Ovary (tissue), 3 donors: Measurements from ENCODE around the gene COQ9.

Source experiments
- EP300 ChIP-seq: sonication (generic); formaldehyde crosslinking; IDR thresholded peaks from one replicate; pipeline ENCODE4 v1.6.1; 2017; ENCODE audit warnings: antibody characterized with exemption
- POLR2A ChIP-seq: fragments of 450-650 bp; IDR thresholded peaks from one replicate; pipeline ENCODE4 v1.6.1; 2017; ENCODE audit warnings: antibody characterized with exemption, mild to moderate bottlenecking, moderate library complexity
- TF ChIP-seq, protein P1 (sequence below), 3 donors: fragments of 450-650 bp in 2 of 3; fragments of 200-600 bp in 1 of 3; IDR thresholded peaks; one replicate each; pipeline versions ENCODE4 v1.5.1 to v1.8.0; 2016 to 2022; ENCODE audit warnings: antibody characterized with exemption in 3 of 3, mild to moderate bottlenecking in 1 of 3
- donor health status: DM: no; HTN: no; CAD: no.

DNA sequence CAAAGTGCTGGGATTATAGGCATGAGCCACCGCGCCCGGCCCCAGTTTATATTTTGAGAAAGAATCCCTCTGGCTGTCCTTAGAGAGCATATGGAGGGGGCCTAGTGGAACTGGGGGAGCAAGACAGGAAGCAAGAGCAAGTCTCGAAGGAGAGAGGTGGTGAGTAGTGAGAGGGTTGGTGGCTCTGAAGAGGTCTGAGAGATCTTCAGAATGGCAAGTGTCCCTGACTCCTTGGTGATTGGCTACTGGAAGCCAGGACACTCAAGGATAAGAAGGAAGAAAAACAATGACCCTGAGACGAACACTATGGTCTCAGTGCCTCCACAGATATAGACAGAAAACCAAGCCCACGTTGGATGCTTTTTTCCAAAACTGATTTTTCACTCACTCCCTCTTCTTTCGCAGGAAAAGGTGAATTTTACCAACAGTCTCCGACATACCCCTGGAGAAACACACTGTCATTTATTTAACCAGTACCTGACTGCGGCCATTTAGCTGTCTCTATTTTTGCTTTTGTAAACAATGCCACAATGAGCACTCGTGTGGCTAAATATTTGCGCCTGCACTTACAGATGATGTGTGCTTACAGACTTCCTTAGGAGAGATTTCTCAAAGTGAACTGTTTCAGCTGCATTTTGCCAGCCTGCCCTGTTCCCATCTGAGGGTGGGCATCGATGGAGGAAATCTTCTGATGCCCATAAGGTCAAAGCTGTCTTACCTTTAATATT is 54.9 kb downstream of the COQ9 start:
- TF ChIP-seq POLR2A = no peak
- TF ChIP-seq, protein P1, sequence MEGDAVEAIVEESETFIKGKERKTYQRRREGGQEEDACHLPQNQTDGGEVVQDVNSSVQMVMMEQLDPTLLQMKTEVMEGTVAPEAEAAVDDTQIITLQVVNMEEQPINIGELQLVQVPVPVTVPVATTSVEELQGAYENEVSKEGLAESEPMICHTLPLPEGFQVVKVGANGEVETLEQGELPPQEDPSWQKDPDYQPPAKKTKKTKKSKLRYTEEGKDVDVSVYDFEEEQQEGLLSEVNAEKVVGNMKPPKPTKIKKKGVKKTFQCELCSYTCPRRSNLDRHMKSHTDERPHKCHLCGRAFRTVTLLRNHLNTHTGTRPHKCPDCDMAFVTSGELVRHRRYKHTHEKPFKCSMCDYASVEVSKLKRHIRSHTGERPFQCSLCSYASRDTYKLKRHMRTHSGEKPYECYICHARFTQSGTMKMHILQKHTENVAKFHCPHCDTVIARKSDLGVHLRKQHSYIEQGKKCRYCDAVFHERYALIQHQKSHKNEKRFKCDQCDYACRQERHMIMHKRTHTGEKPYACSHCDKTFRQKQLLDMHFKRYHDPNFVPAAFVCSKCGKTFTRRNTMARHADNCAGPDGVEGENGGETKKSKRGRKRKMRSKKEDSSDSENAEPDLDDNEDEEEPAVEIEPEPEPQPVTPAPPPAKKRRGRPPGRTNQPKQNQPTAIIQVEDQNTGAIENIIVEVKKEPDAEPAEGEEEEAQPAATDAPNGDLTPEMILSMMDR (IDR thresholded peaks at IDR 0.05) = no peak
- no peak for TF ChIP-seq EP300
